ENCODE results near the gene TTLL9. TPM values are rescaled to one million over a fixed set of nuclear protein-coding genes. Genes with fewer than 3 reads are reported as not detected.

Gene TTLL9, protein sequence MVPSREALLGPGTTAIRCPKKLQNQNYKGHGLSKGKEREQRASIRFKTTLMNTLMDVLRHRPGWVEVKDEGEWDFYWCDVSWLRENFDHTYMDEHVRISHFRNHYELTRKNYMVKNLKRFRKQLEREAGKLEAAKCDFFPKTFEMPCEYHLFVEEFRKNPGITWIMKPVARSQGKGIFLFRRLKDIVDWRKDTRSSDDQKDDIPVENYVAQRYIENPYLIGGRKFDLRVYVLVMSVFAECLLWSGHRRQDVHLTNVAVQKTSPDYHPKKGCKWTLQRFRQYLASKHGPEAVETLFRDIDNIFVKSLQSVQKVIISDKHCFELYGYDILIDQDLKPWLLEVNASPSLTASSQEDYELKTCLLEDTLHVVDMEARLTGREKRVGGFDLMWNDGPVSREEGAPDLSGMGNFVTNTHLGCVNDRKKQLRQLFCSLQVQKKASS
- 0.03 and 0.07 TPM in 2 replicates for polyA plus RNA-seq (2013)

GRCh38 chr20:31869942-31870725 is at the start of gene TTLL9, which contains the start of gene DUSP15:
Gene TTLL9 (plus strand): TSS chr20:31870634. CDS start chr20:31871127, 493 bp downstream.
Gene DUSP15 (minus strand): TSS chr20:31870527. CDS start chr20:31870337, 190 bp downstream.
- Histone ChIP-seq H3K79me2 (ENCODE audit: control insufficient read depth, insufficient read depth, low read length, poor library complexity) (no peaks in the 10 kb centered on the region), H3K79me1 (ENCODE audit: low read length) (no peaks in the 10 kb centered on the region), H4K8ac (ENCODE audit: low read depth, low read length) (peak within 1 kb of the TSS; percentile 13), H4K91ac (ENCODE audit: low read depth, low read length) (no peak within 1 kb of the TSS), H3K4me3 (ENCODE audit: low read depth, low read length) (peak within 1 kb of the TSS; percentile 71), H3K9me3 (ENCODE audit: insufficient read depth, low read depth, low read length) (no peaks in the 10 kb centered on the region), H3K27me3 (ENCODE audit: insufficient read depth, low read length) (peaks cover 36% of the 10 kb centered on the region), H3K4me1 (ENCODE audit: control insufficient read depth in 1 of 2, insufficient read depth in 2 of 2, low read length in 2 of 2) (peaks cover 5 to 7% of the 10 kb centered on the region in 2 experiments), H2BK120ac (ENCODE audit: insufficient read depth, low read length, poor library complexity) (no peak within 1 kb of the TSS), H3K18ac (ENCODE audit: low read length) (no peak within 1 kb of the TSS), H2AK5ac (ENCODE audit: low read length) (no peak within 1 kb of the TSS), H3K23ac (ENCODE audit: low read length) (no peak within 1 kb of the TSS), H3K4ac (ENCODE audit: low read depth, low read length) (no peak within 1 kb of the TSS), H4K12ac (ENCODE audit: low read depth, low read length) (no peak within 1 kb of the TSS), H3K9ac (ENCODE audit: low read length) (no peak within 1 kb of the TSS), H3K27ac (ENCODE audit: low read depth, low read length) (no peak within 1 kb of the TSS), H2AFZ (ENCODE audit: insufficient read depth, low read length, poor library complexity) (peak within 1 kb of the TSS; percentile 84), H3K14ac (ENCODE audit: low read length) (peak within 1 kb of the TSS; percentile 19), H2BK5ac (ENCODE audit: low read depth, low read length, poor library complexity) (no peak within 1 kb of the TSS), H2BK12ac (ENCODE audit: low read length) (no peak within 1 kb of the TSS), H3K36me3 (ENCODE audit: control insufficient read depth in 1 of 2, insufficient read depth in 2 of 2, low read length in 2 of 2) (no peaks in the 10 kb centered on the region), H3K4me2 (ENCODE audit: low read length) (peak within 1 kb of the TSS; percentile 95)
- WGBS (ENCODE audit: extremely low coverage, insufficient coverage, insufficient read length), result no CpG with 5 or more reads among the region's 80 CpGs
- peak in 1 of 2 donors; percentile 29 for DNase-seq

- H2AFZ ChIP-seq (ENCODE audit: insufficient read depth, low read length, poor library complexity), result no peak overlapping the region
- H4K91ac ChIP-seq (ENCODE audit: low read depth, low read length), result no peak overlapping the region
- H3K18ac ChIP-seq (ENCODE audit: low read length), result no peak overlapping the region
- H2AK5ac ChIP-seq (ENCODE audit: low read length), result no peak overlapping the region
- no CpG with 5 or more reads among the region's 5 CpGs for WGBS (ENCODE audit: extremely low coverage, insufficient coverage, insufficient read length)
- no peak overlapping the region for H4K8ac ChIP-seq (ENCODE audit: low read depth, low read length)
- no peak overlapping the region for H2BK12ac ChIP-seq (ENCODE audit: low read length)
- H3K23ac ChIP-seq (ENCODE audit: low read length), result no peak overlapping the region
- H4K12ac ChIP-seq (ENCODE audit: low read depth, low read length), result no peak overlapping the region
- no peak overlapping the region for H3K14ac ChIP-seq (ENCODE audit: low read length)
- no peak overlapping the region for H3K4me3 ChIP-seq (ENCODE audit: low read depth, low read length)
- no peak overlapping the region for H2BK5ac ChIP-seq (ENCODE audit: low read depth, low read length, poor library complexity)
- H2BK120ac ChIP-seq (ENCODE audit: insufficient read depth, low read length, poor library complexity), result no peak overlapping the region
- no peaks in the 10 kb centered on the region for H3K79me2 ChIP-seq (ENCODE audit: control insufficient read depth, insufficient read depth, low read length, poor library complexity)
- H3K79me1 ChIP-seq (ENCODE audit: low read length), result no peaks in the 10 kb centered on the region
- H3K4me2 ChIP-seq (ENCODE audit: low read length), result no peak overlapping the region
- H3K27ac ChIP-seq (ENCODE audit: low read depth, low read length), result no peak overlapping the region
- peaks cover 0 to 3% of the 10 kb centered on the region in 2 experiments for H3K4me1 ChIP-seq (ENCODE audit: control insufficient read depth in 1 of 2, insufficient read depth in 2 of 2, low read length in 2 of 2)
- H3K9me3 ChIP-seq (ENCODE audit: insufficient read depth, low read depth, low read length), result no peaks in the 10 kb centered on the region
- H3K36me3 ChIP-seq (ENCODE audit: control insufficient read depth in 1 of 2, insufficient read depth in 2 of 2, low read length in 2 of 2), result no peaks in the 10 kb centered on the region
- no peaks in the 10 kb centered on the region for H3K27me3 ChIP-seq (ENCODE audit: insufficient read depth, low read length)
- H3K9ac ChIP-seq (ENCODE audit: low read length), result no peak overlapping the region
- no peak for DNase-seq
- no peak overlapping the region for H3K4ac ChIP-seq (ENCODE audit: low read depth, low read length)
Measured at GRCh38 chr20:31821427-31821826, 49.0 kb upstream of the TTLL9 start.

- Histone ChIP-seq H3K18ac (ENCODE audit: low read length) (no peak overlapping the region), H4K8ac (ENCODE audit: low read depth, low read length) (no peak overlapping the region), H3K4me2 (ENCODE audit: low read length) (no peak overlapping the region), H3K9me3 (ENCODE audit: insufficient read depth, low read depth, low read length) (no peaks in the 10 kb centered on the region), H3K14ac (ENCODE audit: low read length) (no peak overlapping the region), H3K79me1 (ENCODE audit: low read length) (no peaks in the 10 kb centered on the region), H3K4me1 (ENCODE audit: control insufficient read depth in 1 of 2, insufficient read depth in 2 of 2, low read length in 2 of 2) (peaks cover 0 to 3% of the 10 kb centered on the region in 2 experiments), H3K4me3 (ENCODE audit: low read depth, low read length) (no peak overlapping the region), H2BK5ac (ENCODE audit: low read depth, low read length, poor library complexity) (no peak overlapping the region), H2AFZ (ENCODE audit: insufficient read depth, low read length, poor library complexity) (no peak overlapping the region), H3K79me2 (ENCODE audit: control insufficient read depth, insufficient read depth, low read length, poor library complexity) (no peaks in the 10 kb centered on the region), H2BK120ac (ENCODE audit: insufficient read depth, low read length, poor library complexity) (no peak overlapping the region), H3K4ac (ENCODE audit: low read depth, low read length) (no peak overlapping the region), H3K9ac (ENCODE audit: low read length) (no peak overlapping the region), H2BK12ac (ENCODE audit: low read length) (no peak overlapping the region), H3K36me3 (ENCODE audit: control insufficient read depth in 1 of 2, insufficient read depth in 2 of 2, low read length in 2 of 2) (no peaks in the 10 kb centered on the region), H3K27me3 (ENCODE audit: insufficient read depth, low read length) (no peaks in the 10 kb centered on the region), H4K12ac (ENCODE audit: low read depth, low read length) (no peak overlapping the region), H2AK5ac (ENCODE audit: low read length) (no peak overlapping the region), H4K91ac (ENCODE audit: low read depth, low read length) (no peak overlapping the region), H3K27ac (ENCODE audit: low read depth, low read length) (no peak overlapping the region), H3K23ac (ENCODE audit: low read length) (no peak overlapping the region)
- DNase-seq, result peak; percentile 46 to 71
- whole genome bisulfite sequencing (ENCODE audit: extremely low coverage, insufficient coverage, insufficient read length), result no CpG with 5 or more reads among the region's 29 CpGs
Measured at GRCh38 chr20:31822421-31823330, 47.8 kb upstream of the TTLL9 start.
